Measurements from ENCODE around the gene ANK2.

The ANK2 gene

GRCh38 chr4:113020966-113021365, 28.5 kb upstream of the ANK2 start:
- Histone ChIP-seq H3K4me1 (ENCODE audit: control insufficient read depth, insufficient read depth, low read length) (no peaks in the 10 kb centered on the region), H3K9me3 (ENCODE audit: control insufficient read depth, low read length) (no peaks in the 10 kb centered on the region), H3K4me3 (ENCODE audit: low read length) (no peak overlapping the region), H3K36me3 (ENCODE audit: control insufficient read depth, insufficient read depth, low read length) (no peaks in the 10 kb centered on the region), H3K9ac (ENCODE audit: low read length) (no peak overlapping the region), H3K27me3 (ENCODE audit: control insufficient read depth, insufficient read depth, low read length) (no peaks in the 10 kb centered on the region)

GRCh38 chr4:113024388-113024787, 25.1 kb upstream of the ANK2 start:
- H3K4me1 ChIP-seq (ENCODE audit: control insufficient read depth, insufficient read depth, low read length) = no peaks in the 10 kb centered on the region
- no peaks in the 10 kb centered on the region for H3K36me3 ChIP-seq (ENCODE audit: control insufficient read depth, insufficient read depth, low read length)
- no peak overlapping the region for H3K9ac ChIP-seq (ENCODE audit: low read length)
- H3K9me3 ChIP-seq (ENCODE audit: control insufficient read depth, low read length) = no peaks in the 10 kb centered on the region
- no peak overlapping the region for H3K4me3 ChIP-seq (ENCODE audit: low read length)
- H3K27me3 ChIP-seq (ENCODE audit: control insufficient read depth, insufficient read depth, low read length) = no peaks in the 10 kb centered on the region

GRCh38 chr4:113025416-113025815, 24.0 kb upstream of the ANK2 start:
- H3K9me3 ChIP-seq (ENCODE audit: control insufficient read depth, low read length) = no peaks in the 10 kb centered on the region

GRCh38 chr4:113026556-113026955, 22.9 kb upstream of the ANK2 start:
- no peaks in the 10 kb centered on the region for H3K4me1 ChIP-seq (ENCODE audit: control insufficient read depth, insufficient read depth, low read length)
- no peaks in the 10 kb centered on the region for H3K36me3 ChIP-seq (ENCODE audit: control insufficient read depth, insufficient read depth, low read length)
- H3K9me3 ChIP-seq (ENCODE audit: control insufficient read depth, low read length) = no peaks in the 10 kb centered on the region
- no peaks in the 10 kb centered on the region for H3K27me3 ChIP-seq (ENCODE audit: control insufficient read depth, insufficient read depth, low read length)
- H3K4me3 ChIP-seq (ENCODE audit: low read length) = no peak overlapping the region
- H3K9ac ChIP-seq (ENCODE audit: low read length) = no peak overlapping the region

More at GRCh38 chr4:113025416-113025815, 24.0 kb upstream of the ANK2 start:
- Histone ChIP-seq H3K27me3 (ENCODE audit: control insufficient read depth, insufficient read depth, low read length) (no peaks in the 10 kb centered on the region), H3K36me3 (ENCODE audit: control insufficient read depth, insufficient read depth, low read length) (no peaks in the 10 kb centered on the region), H3K4me1 (ENCODE audit: control insufficient read depth, insufficient read depth, low read length) (no peaks in the 10 kb centered on the region), H3K4me3 (ENCODE audit: low read length) (no peak overlapping the region), H3K9ac (ENCODE audit: low read length) (no peak overlapping the region)

- Histone ChIP-seq H3K9me3 (ENCODE audit: control insufficient read depth, low read length) (no peaks in the 10 kb centered on the region), H3K4me3 (ENCODE audit: low read length) (no peak overlapping the region), H3K9ac (ENCODE audit: low read length) (no peak overlapping the region), H3K4me1 (ENCODE audit: control insufficient read depth, insufficient read depth, low read length) (no peaks in the 10 kb centered on the region), H3K36me3 (ENCODE audit: control insufficient read depth, insufficient read depth, low read length) (no peaks in the 10 kb centered on the region), H3K27me3 (ENCODE audit: control insufficient read depth, insufficient read depth, low read length) (no peaks in the 10 kb centered on the region)
Measured at GRCh38 chr4:113028074-113028473, 21.4 kb upstream of the ANK2 start.

GRCh38 chr4:113031212-113031611, 18.2 kb upstream of the ANK2 start:
- Histone ChIP-seq H3K4me3 (ENCODE audit: low read length) (no peak overlapping the region), H3K9ac (ENCODE audit: low read length) (no peak overlapping the region), H3K27me3 (ENCODE audit: control insufficient read depth, insufficient read depth, low read length) (no peaks in the 10 kb centered on the region), H3K4me1 (ENCODE audit: control insufficient read depth, insufficient read depth, low read length) (no peaks in the 10 kb centered on the region), H3K9me3 (ENCODE audit: control insufficient read depth, low read length) (no peaks in the 10 kb centered on the region), H3K36me3 (ENCODE audit: control insufficient read depth, insufficient read depth, low read length) (no peaks in the 10 kb centered on the region)

- Histone ChIP-seq H3K9me3 (ENCODE audit: control insufficient read depth, low read length) (no peaks in the 10 kb centered on the region), H3K4me1 (ENCODE audit: control insufficient read depth, insufficient read depth, low read length) (no peaks in the 10 kb centered on the region), H3K9ac (ENCODE audit: low read length) (no peak overlapping the region), H3K36me3 (ENCODE audit: control insufficient read depth, insufficient read depth, low read length) (no peaks in the 10 kb centered on the region), H3K4me3 (ENCODE audit: low read length) (no peak overlapping the region), H3K27me3 (ENCODE audit: control insufficient read depth, insufficient read depth, low read length) (no peaks in the 10 kb centered on the region)
Measured at GRCh38 chr4:113040793-113041192, 8.7 kb upstream of the ANK2 start.

- H3K4me1 ChIP-seq (ENCODE audit: control insufficient read depth, insufficient read depth, low read length) = no peaks in the 10 kb centered on the region
- no peaks in the 10 kb centered on the region for H3K36me3 ChIP-seq (ENCODE audit: control insufficient read depth, insufficient read depth, low read length)
- H3K4me3 ChIP-seq (ENCODE audit: low read length) = no peak overlapping the region
- H3K27me3 ChIP-seq (ENCODE audit: control insufficient read depth, insufficient read depth, low read length) = no peaks in the 10 kb centered on the region
- no peak overlapping the region for H3K9ac ChIP-seq (ENCODE audit: low read length)
- no peaks in the 10 kb centered on the region for H3K9me3 ChIP-seq (ENCODE audit: control insufficient read depth, low read length)
Measured at GRCh38 chr4:113042502-113042901, 7.0 kb upstream of the ANK2 start.

- no peaks in the 10 kb centered on the region for H3K9me3 ChIP-seq (ENCODE audit: control insufficient read depth, low read length)
- no peaks in the 10 kb centered on the region for H3K27me3 ChIP-seq (ENCODE audit: control insufficient read depth, insufficient read depth, low read length)
- no peak overlapping the region for H3K4me3 ChIP-seq (ENCODE audit: low read length)
- H3K4me1 ChIP-seq (ENCODE audit: control insufficient read depth, insufficient read depth, low read length) = no peaks in the 10 kb centered on the region
- H3K36me3 ChIP-seq (ENCODE audit: control insufficient read depth, insufficient read depth, low read length) = no peaks in the 10 kb centered on the region
- no peak overlapping the region for H3K9ac ChIP-seq (ENCODE audit: low read length)
Measured at GRCh38 chr4:113043591-113043990, 5.9 kb upstream of the ANK2 start.

GRCh38 chr4:113050371-113050755, 910 bp downstream of the ANK2 start:
- H3K9me3 ChIP-seq (ENCODE audit: control insufficient read depth, low read length) = no peaks in the 10 kb centered on the region
- H3K36me3 ChIP-seq (ENCODE audit: control insufficient read depth, insufficient read depth, low read length) = no peaks in the 10 kb centered on the region
- H3K4me1 ChIP-seq (ENCODE audit: control insufficient read depth, insufficient read depth, low read length) = no peaks in the 10 kb centered on the region
- no peak overlapping the region for H3K9ac ChIP-seq (ENCODE audit: low read length)
- H3K4me3 ChIP-seq (ENCODE audit: low read length) = no peak overlapping the region
- H3K27me3 ChIP-seq (ENCODE audit: control insufficient read depth, insufficient read depth, low read length) = no peaks in the 10 kb centered on the region

GRCh38 chr4:113050837-113051236, 1.4 kb downstream of the ANK2 start:
- H3K4me1 ChIP-seq (ENCODE audit: control insufficient read depth, insufficient read depth, low read length) = no peaks in the 10 kb centered on the region
- H3K9ac ChIP-seq (ENCODE audit: low read length) = no peak overlapping the region
- H3K9me3 ChIP-seq (ENCODE audit: control insufficient read depth, low read length) = no peaks in the 10 kb centered on the region
- H3K4me3 ChIP-seq (ENCODE audit: low read length) = no peak overlapping the region
- H3K36me3 ChIP-seq (ENCODE audit: control insufficient read depth, insufficient read depth, low read length) = no peaks in the 10 kb centered on the region
- H3K27me3 ChIP-seq (ENCODE audit: control insufficient read depth, insufficient read depth, low read length) = no peaks in the 10 kb centered on the region

GRCh38 chr4:113051361-113051760, 1.9 kb downstream of the ANK2 start:
- Histone ChIP-seq H3K9me3 (ENCODE audit: control insufficient read depth, low read length) (no peaks in the 10 kb centered on the region), H3K9ac (ENCODE audit: low read length) (no peak overlapping the region), H3K4me3 (ENCODE audit: low read length) (no peak overlapping the region), H3K27me3 (ENCODE audit: control insufficient read depth, insufficient read depth, low read length) (no peaks in the 10 kb centered on the region), H3K36me3 (ENCODE audit: control insufficient read depth, insufficient read depth, low read length) (no peaks in the 10 kb centered on the region), H3K4me1 (ENCODE audit: control insufficient read depth, insufficient read depth, low read length) (no peaks in the 10 kb centered on the region)

- no peaks in the 10 kb centered on the region for H3K9me3 ChIP-seq (ENCODE audit: control insufficient read depth, low read length)
- no peaks in the 10 kb centered on the region for H3K4me1 ChIP-seq (ENCODE audit: control insufficient read depth, insufficient read depth, low read length)
Measured at GRCh38 chr4:113052379-113052951, 3.0 kb downstream of the ANK2 start.

More at GRCh38 chr4:113052379-113052951, 3.0 kb downstream of the ANK2 start:
- no peaks in the 10 kb centered on the region for H3K27me3 ChIP-seq (ENCODE audit: control insufficient read depth, insufficient read depth, low read length)
- no peak overlapping the region for H3K4me3 ChIP-seq (ENCODE audit: low read length)
- H3K9ac ChIP-seq (ENCODE audit: low read length) = no peak overlapping the region
- H3K36me3 ChIP-seq (ENCODE audit: control insufficient read depth, insufficient read depth, low read length) = no peaks in the 10 kb centered on the region
